Suprapubic skin (tissue), 4 donors: ENCODE results near the gene SLK. TPM values are rescaled to one million over a fixed set of nuclear protein-coding genes. Genes with fewer than 3 reads are reported as not detected.

Experiments used
- DNase-seq, 2 donors: peaks; one replicate each; pipeline ENCODE4 v3.0.0-alpha.2; 2019; ENCODE audit warnings: low spot score in 2 of 2
- H3K27ac ChIP-seq: fragments of 200-600 bp; sonication (generic); one replicate; pipeline ENCODE4 v1.5.1; 2019
- H3K27me3 ChIP-seq: fragments of 200-600 bp; sonication (generic); one replicate; pipeline ENCODE4 v1.5.1; 2019
- H3K36me3 ChIP-seq: fragments of 200-600 bp; sonication (generic); one replicate; pipeline ENCODE4 v1.5.1; 2019
- H3K4me1 ChIP-seq: fragments of 200-600 bp; sonication (generic); one replicate; pipeline ENCODE4 v1.5.1; 2019
- H3K4me3 ChIP-seq: fragments of 200-600 bp; sonication (generic); one replicate; pipeline ENCODE4 v1.5.1; 2019; ENCODE audit warnings: mild to moderate bottlenecking
- H3K9me3 ChIP-seq: fragments of 200-600 bp; sonication (generic); one replicate; pipeline ENCODE4 v1.5.1; 2019
- CTCF ChIP-seq, 2 donors: fragments of 200-600 bp in 1 of 2; fragments of 450-650 bp in 1 of 2; sonication (generic) in 1 of 2; IDR thresholded peaks; one replicate each; pipeline ENCODE4 v1.5.1; 2016 to 2019; ENCODE audit warnings: antibody characterized with exemption in 2 of 2, mild to moderate bottlenecking in 1 of 2, moderate library complexity in 1 of 2
- EP300 ChIP-seq: sonication (generic); formaldehyde crosslinking; IDR thresholded peaks from one replicate; pipeline ENCODE4 v1.6.1; 2017; ENCODE audit warnings: antibody characterized with exemption
- POLR2A ChIP-seq, 2 donors: fragments of 450-650 bp; IDR thresholded peaks; one replicate each; pipeline ENCODE4 v1.6.1; 2017; ENCODE audit warnings: antibody characterized with exemption in 2 of 2, mild to moderate bottlenecking in 2 of 2, moderate library complexity in 2 of 2
- POLR2AphosphoS5 ChIP-seq, 3 donors: sonication (generic); formaldehyde crosslinking; IDR thresholded peaks; one replicate each; pipeline ENCODE4 v1.6.1; 2017; ENCODE audit warnings: antibody characterized with exemption in 3 of 3
- WGBS: methylation state at CpG from one replicate; pipeline ENCODE4 v1.1.5; 2018; 5-methylcytosine and 5-hydroxymethylcytosine counted together
- total RNA-seq, 4 donors: library from RNA; depleted of rRNA; stranded (reverse); fragments of >200 nt; gene quantifications; one replicate each; pipeline ENCODE4 v1.1.0, GENCODE V29; 2016

Gene SLK
- total RNA-seq, 4 donors from 2014 or later = 38.1 to 81.4 (median 56.3) TPM

GRCh38 chr10:103936022-103936421 is 30.9 kb upstream of the SLK start:
- no peak for TF ChIP-seq POLR2A (IDR thresholded peaks at IDR 0.05)
- no peak for TF ChIP-seq POLR2AphosphoS5 (IDR thresholded peaks at IDR 0.05)
- no peak for TF ChIP-seq EP300
- no peak for TF ChIP-seq CTCF (IDR thresholded peaks at IDR 0.05)
- Histone ChIP-seq H3K27ac (no peak overlapping the region), H3K36me3 (no peaks in the 10 kb centered on the region), H3K27me3 (no peaks in the 10 kb centered on the region), H3K4me3 (no peak overlapping the region), H3K4me1 (peaks cover 6% of the 10 kb centered on the region), H3K9me3 (no peaks in the 10 kb centered on the region)
- no peak for DNase-seq
- 76% methylated on average over 6 of the region's 6 CpGs for WGBS

- TF ChIP-seq POLR2AphosphoS5 (IDR thresholded peaks at IDR 0.05) (no peak), POLR2A (IDR thresholded peaks at IDR 0.05) (no peak), EP300 (no peak), CTCF (IDR thresholded peaks at IDR 0.05) (no peak)
- no peaks in the 10 kb centered on the region for H3K27me3 ChIP-seq
Observed at GRCh38 chr10:103939522-103939921, 27.4 kb upstream of the SLK start.

GRCh38 chr10:103941801-103942200 is 25.1 kb upstream of the SLK start:
- Histone ChIP-seq H3K4me1 (peaks cover 6% of the 10 kb centered on the region), H3K36me3 (no peaks in the 10 kb centered on the region), H3K4me3 (no peak overlapping the region), H3K9me3 (no peaks in the 10 kb centered on the region), H3K27me3 (no peaks in the 10 kb centered on the region), H3K27ac (peak overlapping the region; percentile 42)
- TF ChIP-seq POLR2AphosphoS5 (IDR thresholded peaks at IDR 0.05) (no peak), EP300 (no peak), CTCF (IDR thresholded peaks at IDR 0.05) (no peak), POLR2A (IDR thresholded peaks at IDR 0.05) (no peak)
- WGBS = 40% methylated on average over 2 of the region's 2 CpGs
- no peak for DNase-seq

More at GRCh38 chr10:103939522-103939921, 27.4 kb upstream of the SLK start:
- Histone ChIP-seq H3K4me1 (peaks cover 6% of the 10 kb centered on the region), H3K4me3 (no peak overlapping the region), H3K27ac (no peak overlapping the region), H3K9me3 (no peaks in the 10 kb centered on the region), H3K36me3 (no peaks in the 10 kb centered on the region)
- no peak for DNase-seq

GRCh38 chr10:103942866-103943265 is 24.1 kb upstream of the SLK start:
- no peaks in the 10 kb centered on the region for H3K36me3 ChIP-seq
- H3K4me1 ChIP-seq = peaks cover 6% of the 10 kb centered on the region
- H3K27me3 ChIP-seq = no peaks in the 10 kb centered on the region
- no peaks in the 10 kb centered on the region for H3K9me3 ChIP-seq
- peak overlapping the region; percentile 47 for H3K27ac ChIP-seq
- TF ChIP-seq CTCF (IDR thresholded peaks at IDR 0.05) (no peak), POLR2AphosphoS5 (IDR thresholded peaks at IDR 0.05) (no peak), EP300 (no peak), POLR2A (IDR thresholded peaks at IDR 0.05) (no peak)
- WGBS = 66% methylated on average over 2 of the region's 2 CpGs
- H3K4me3 ChIP-seq = no peak overlapping the region
- DNase-seq = no peak

GRCh38 chr10:103947799-103948516 is 19.0 kb upstream of the SLK start:
- H3K4me3 ChIP-seq = no peak overlapping the region
- no peaks in the 10 kb centered on the region for H3K4me1 ChIP-seq
- no peak overlapping the region for H3K27ac ChIP-seq
- no peak for TF ChIP-seq POLR2AphosphoS5 (IDR thresholded peaks at IDR 0.05)
- no peak for TF ChIP-seq CTCF (IDR thresholded peaks at IDR 0.05)
- 90% methylated on average over 3 of the region's 3 CpGs for WGBS
- no peaks in the 10 kb centered on the region for H3K9me3 ChIP-seq
- H3K36me3 ChIP-seq = no peaks in the 10 kb centered on the region
- no peak for DNase-seq
- no peaks in the 10 kb centered on the region for H3K27me3 ChIP-seq
